Measurements from ENCODE around the gene ALK.

- TF ChIP-seq, protein P1, sequence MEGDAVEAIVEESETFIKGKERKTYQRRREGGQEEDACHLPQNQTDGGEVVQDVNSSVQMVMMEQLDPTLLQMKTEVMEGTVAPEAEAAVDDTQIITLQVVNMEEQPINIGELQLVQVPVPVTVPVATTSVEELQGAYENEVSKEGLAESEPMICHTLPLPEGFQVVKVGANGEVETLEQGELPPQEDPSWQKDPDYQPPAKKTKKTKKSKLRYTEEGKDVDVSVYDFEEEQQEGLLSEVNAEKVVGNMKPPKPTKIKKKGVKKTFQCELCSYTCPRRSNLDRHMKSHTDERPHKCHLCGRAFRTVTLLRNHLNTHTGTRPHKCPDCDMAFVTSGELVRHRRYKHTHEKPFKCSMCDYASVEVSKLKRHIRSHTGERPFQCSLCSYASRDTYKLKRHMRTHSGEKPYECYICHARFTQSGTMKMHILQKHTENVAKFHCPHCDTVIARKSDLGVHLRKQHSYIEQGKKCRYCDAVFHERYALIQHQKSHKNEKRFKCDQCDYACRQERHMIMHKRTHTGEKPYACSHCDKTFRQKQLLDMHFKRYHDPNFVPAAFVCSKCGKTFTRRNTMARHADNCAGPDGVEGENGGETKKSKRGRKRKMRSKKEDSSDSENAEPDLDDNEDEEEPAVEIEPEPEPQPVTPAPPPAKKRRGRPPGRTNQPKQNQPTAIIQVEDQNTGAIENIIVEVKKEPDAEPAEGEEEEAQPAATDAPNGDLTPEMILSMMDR (IDR thresholded peaks at IDR 0.05; ENCODE audit: low read depth, low read length) = no peak
- no peak for TF ChIP-seq POLR2A (IDR thresholded peaks at IDR 0.05; ENCODE audit: extremely low read depth, insufficient read length)
- TF ChIP-seq, protein P2, sequence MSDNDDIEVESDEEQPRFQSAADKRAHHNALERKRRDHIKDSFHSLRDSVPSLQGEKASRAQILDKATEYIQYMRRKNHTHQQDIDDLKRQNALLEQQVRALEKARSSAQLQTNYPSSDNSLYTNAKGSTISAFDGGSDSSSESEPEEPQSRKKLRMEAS (IDR thresholded peaks at IDR 0.05; ENCODE audit: low read depth, low read length) = no peak
- no peak for TF ChIP-seq MYC (IDR thresholded peaks at IDR 0.05; ENCODE audit: low read depth, low read length)
These were observed 595.8 kb downstream of the ALK start for GRCh38 chr2:29325544-29325943.

All from NB4 (cell line).